ENCODE data around the gene PMPCA. TPM values are rescaled to one million over a fixed set of nuclear protein-coding genes. Genes with fewer than 3 reads are reported as not detected.

PMPCA gene
- polyA plus RNA-seq, 2 donors, result 32.0 to 38.6 TPM

DNA sequence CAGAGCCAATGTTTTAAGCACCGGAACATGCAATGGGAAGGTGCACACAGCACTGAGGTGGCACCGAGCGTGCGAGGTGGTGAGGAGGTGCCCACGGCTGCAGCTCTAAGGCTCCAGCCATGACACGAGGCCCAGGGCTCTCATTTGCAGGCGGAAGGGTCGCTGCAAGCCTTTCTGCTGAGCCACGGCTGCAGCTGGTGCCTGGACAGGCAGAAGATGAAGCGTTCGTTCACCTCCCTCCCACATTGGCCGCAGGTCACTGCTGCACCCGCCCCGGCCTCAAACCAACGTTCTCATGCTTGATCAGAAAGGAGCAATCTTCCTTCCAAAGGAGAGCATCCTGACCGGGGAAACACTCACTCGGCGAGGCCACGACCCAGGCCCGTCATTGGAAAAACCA lies 33.6 kb downstream of the PMPCA start:
- no peaks in the 10 kb centered on the region for H3K9me3 ChIP-seq (ENCODE audit: control insufficient read depth in 2 of 2, insufficient read depth in 1 of 2, low read depth in 1 of 2, low read length in 1 of 2)
- no peak overlapping the region for H3K4me3 ChIP-seq (ENCODE audit: low read depth in 1 of 2, low read length in 2 of 2)
- H3K27ac ChIP-seq (ENCODE audit: low read depth in 2 of 2, low read length in 1 of 2), result no peak overlapping the region
- 89 to 92% methylated on average over 20 of the region's 20 CpGs for WGBS, 2 donors
- peaks cover 28 to 57% of the 10 kb centered on the region in 2 donors for H3K36me3 ChIP-seq (ENCODE audit: control insufficient read depth in 2 of 2, insufficient read depth in 2 of 2, low read length in 1 of 2)
- no peaks in the 10 kb centered on the region for H3K27me3 ChIP-seq (ENCODE audit: control insufficient read depth in 1 of 2, insufficient read depth in 2 of 2, low read length in 2 of 2)
- peaks cover 0 to 5% of the 10 kb centered on the region in 2 donors for H3K4me1 ChIP-seq (ENCODE audit: control insufficient read depth in 2 of 2, insufficient read depth in 2 of 2, low read length in 1 of 2)

- Histone ChIP-seq H3K27me3 (ENCODE audit: control insufficient read depth in 1 of 2, insufficient read depth in 2 of 2, low read length in 2 of 2) (no peaks in the 10 kb centered on the region), H3K4me3 (ENCODE audit: low read depth in 1 of 2, low read length in 2 of 2) (no peak overlapping the region), H3K4me1 (ENCODE audit: control insufficient read depth in 2 of 2, insufficient read depth in 2 of 2, low read length in 1 of 2) (no peaks in the 10 kb centered on the region), H3K27ac (ENCODE audit: low read depth in 2 of 2, low read length in 1 of 2) (no peak overlapping the region), H3K9me3 (ENCODE audit: control insufficient read depth in 2 of 2, insufficient read depth in 1 of 2, low read depth in 1 of 2, low read length in 1 of 2) (no peaks in the 10 kb centered on the region), H3K36me3 (ENCODE audit: control insufficient read depth in 2 of 2, insufficient read depth in 2 of 2, low read length in 1 of 2) (peaks cover 32 to 69% of the 10 kb centered on the region in 2 donors)
- WGBS, 2 donors, result 83 to 89% methylated on average over 7 of the region's 7 CpGs
These were observed 35.3 kb downstream of the PMPCA start for GRCh38 chr9:136445799-136446198.

GRCh38 chr9:136447173-136447778 lies 36.8 kb downstream of the PMPCA start:
- Histone ChIP-seq H3K27ac (ENCODE audit: low read depth in 2 of 2, low read length in 1 of 2) (no peak overlapping the region), H3K9me3 (ENCODE audit: control insufficient read depth in 2 of 2, insufficient read depth in 1 of 2, low read depth in 1 of 2, low read length in 1 of 2) (no peaks in the 10 kb centered on the region), H3K4me1 (ENCODE audit: control insufficient read depth in 2 of 2, insufficient read depth in 2 of 2, low read length in 1 of 2) (no peaks in the 10 kb centered on the region), H3K27me3 (ENCODE audit: control insufficient read depth in 1 of 2, insufficient read depth in 2 of 2, low read length in 2 of 2) (no peaks in the 10 kb centered on the region), H3K36me3 (ENCODE audit: control insufficient read depth in 2 of 2, insufficient read depth in 2 of 2, low read length in 1 of 2) (peaks cover 28 to 66% of the 10 kb centered on the region in 2 donors), H3K4me3 (ENCODE audit: low read depth in 1 of 2, low read length in 2 of 2) (no peak overlapping the region)
- WGBS, 2 donors, result 92 to 95% methylated on average over 27 of the region's 27 CpGs

DNA sequence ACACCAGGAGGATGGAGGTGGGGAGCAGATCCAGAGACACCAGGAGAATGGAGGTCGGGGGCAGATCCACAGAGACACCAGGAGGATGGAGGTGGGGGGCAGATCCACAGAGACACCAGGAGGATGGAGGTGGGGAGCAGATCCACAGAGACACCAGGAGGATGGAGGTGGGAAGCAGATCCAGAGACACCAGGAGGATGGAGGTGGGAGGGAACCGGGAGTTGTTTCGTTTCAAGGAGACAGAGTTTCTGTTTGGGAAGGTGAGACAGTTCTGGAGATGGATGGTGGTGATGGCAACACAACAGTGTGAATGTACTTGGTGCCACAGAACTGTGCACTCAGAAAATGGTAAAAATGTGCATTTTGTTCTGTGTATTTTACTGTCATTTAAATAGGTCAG lies 38.2 kb downstream of the PMPCA start:
- no peaks in the 10 kb centered on the region for H3K27me3 ChIP-seq (ENCODE audit: control insufficient read depth in 1 of 2, insufficient read depth in 2 of 2, low read length in 2 of 2)
- no peak overlapping the region for H3K4me3 ChIP-seq (ENCODE audit: low read depth in 1 of 2, low read length in 2 of 2)
- H3K4me1 ChIP-seq (ENCODE audit: control insufficient read depth in 2 of 2, insufficient read depth in 2 of 2, low read length in 1 of 2), result no peaks in the 10 kb centered on the region
- H3K9me3 ChIP-seq (ENCODE audit: control insufficient read depth in 2 of 2, insufficient read depth in 1 of 2, low read depth in 1 of 2, low read length in 1 of 2), result no peaks in the 10 kb centered on the region
- WGBS, 2 donors, result 89 to 92% methylated on average over 3 of the region's 3 CpGs
- peaks cover 21 to 62% of the 10 kb centered on the region in 2 donors for H3K36me3 ChIP-seq (ENCODE audit: control insufficient read depth in 2 of 2, insufficient read depth in 2 of 2, low read length in 1 of 2)
- H3K27ac ChIP-seq (ENCODE audit: low read depth in 2 of 2, low read length in 1 of 2), result no peak overlapping the region

GRCh38 chr9:136451221-136451877 lies 40.9 kb downstream of the PMPCA start:
- 87 to 92% methylated on average over 26 of the region's 26 CpGs for WGBS, 2 donors
- H3K4me3 ChIP-seq (ENCODE audit: low read depth in 1 of 2, low read length in 2 of 2), result no peak overlapping the region
- no peaks in the 10 kb centered on the region for H3K9me3 ChIP-seq (ENCODE audit: control insufficient read depth in 2 of 2, insufficient read depth in 1 of 2, low read depth in 1 of 2, low read length in 1 of 2)
- no peaks in the 10 kb centered on the region for H3K27me3 ChIP-seq (ENCODE audit: control insufficient read depth in 1 of 2, insufficient read depth in 2 of 2, low read length in 2 of 2)
- H3K4me1 ChIP-seq (ENCODE audit: control insufficient read depth in 2 of 2, insufficient read depth in 2 of 2, low read length in 1 of 2), result no peaks in the 10 kb centered on the region
- H3K27ac ChIP-seq (ENCODE audit: low read depth in 2 of 2, low read length in 1 of 2), result no peak overlapping the region
- H3K36me3 ChIP-seq (ENCODE audit: control insufficient read depth in 2 of 2, insufficient read depth in 2 of 2, low read length in 1 of 2), result peaks cover 29 to 68% of the 10 kb centered on the region in 2 donors

DNA sequence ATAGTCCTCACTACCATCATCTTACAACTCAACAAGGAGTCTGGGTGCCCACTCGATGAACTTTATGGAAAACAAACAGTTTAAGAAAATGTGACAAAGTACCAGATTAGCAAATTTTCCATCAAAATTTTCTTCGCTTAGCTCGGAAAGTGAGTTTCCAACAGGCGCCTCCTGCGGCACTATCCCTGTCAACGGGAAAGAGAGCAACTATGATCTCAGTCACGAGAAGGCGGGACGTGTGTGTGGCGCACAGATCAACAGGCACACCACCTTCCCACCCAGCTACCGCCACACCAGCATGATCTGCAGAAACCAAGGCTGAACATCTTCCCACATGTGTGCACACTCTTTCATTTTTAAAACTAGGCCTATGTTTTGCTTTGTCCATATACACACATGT lies 42.9 kb downstream of the PMPCA start:
- Histone ChIP-seq H3K36me3 (ENCODE audit: control insufficient read depth in 2 of 2, insufficient read depth in 2 of 2, low read length in 1 of 2) (peaks cover 27 to 67% of the 10 kb centered on the region in 2 donors), H3K9me3 (ENCODE audit: control insufficient read depth in 2 of 2, insufficient read depth in 1 of 2, low read depth in 1 of 2, low read length in 1 of 2) (no peaks in the 10 kb centered on the region), H3K27me3 (ENCODE audit: control insufficient read depth in 1 of 2, insufficient read depth in 2 of 2, low read length in 2 of 2) (no peaks in the 10 kb centered on the region), H3K4me3 (ENCODE audit: low read depth in 1 of 2, low read length in 2 of 2) (no peak overlapping the region), H3K27ac (ENCODE audit: low read depth in 2 of 2, low read length in 1 of 2) (no peak overlapping the region), H3K4me1 (ENCODE audit: control insufficient read depth in 2 of 2, insufficient read depth in 2 of 2, low read length in 1 of 2) (no peaks in the 10 kb centered on the region)
- WGBS, 2 donors, result 93 to 94% methylated on average over 11 of the region's 11 CpGs

DNA sequence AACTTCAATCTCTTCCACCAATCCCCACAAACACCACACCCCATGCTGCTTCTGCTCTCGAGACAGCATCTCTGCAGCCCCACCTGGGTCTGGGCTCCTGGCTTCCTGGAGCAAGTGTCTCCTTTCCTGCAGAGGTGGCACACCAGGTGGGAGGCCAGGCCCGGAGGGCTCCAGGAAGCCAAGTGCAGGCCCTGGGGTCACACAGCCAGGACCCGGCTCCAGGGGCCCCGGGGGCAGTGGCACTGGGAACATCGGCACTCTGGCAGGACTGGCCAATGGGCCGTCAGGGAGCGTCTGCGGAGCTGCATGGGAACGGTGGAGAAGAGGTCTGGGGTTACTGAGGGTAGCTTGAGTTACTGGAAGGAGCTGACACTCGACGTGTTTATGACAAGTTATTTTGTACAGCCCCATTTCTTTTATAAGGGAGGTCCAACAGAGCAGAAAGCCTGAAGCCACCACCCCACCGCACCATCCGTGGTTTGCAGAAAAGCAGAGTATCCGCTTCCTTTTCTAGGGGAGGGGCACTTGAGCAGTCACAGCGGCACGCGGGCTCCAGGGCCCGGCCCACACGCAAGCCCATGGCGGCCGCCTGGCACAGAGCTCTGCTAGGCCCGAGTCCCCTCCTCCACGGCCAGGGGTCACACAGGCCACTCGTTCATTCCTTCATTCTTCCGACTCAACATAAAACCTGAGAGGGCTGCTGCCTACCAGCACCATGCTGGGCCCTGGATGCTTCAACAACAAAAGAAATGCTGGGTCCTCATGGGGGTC lies 43.8 kb downstream of the PMPCA start:
- H3K4me1 ChIP-seq (ENCODE audit: control insufficient read depth in 2 of 2, insufficient read depth in 2 of 2, low read length in 1 of 2), result no peaks in the 10 kb centered on the region
- WGBS, 2 donors, result 90 to 92% methylated on average over 25 of the region's 25 CpGs
- H3K27me3 ChIP-seq (ENCODE audit: control insufficient read depth in 1 of 2, insufficient read depth in 2 of 2, low read length in 2 of 2), result no peaks in the 10 kb centered on the region
- H3K9me3 ChIP-seq (ENCODE audit: control insufficient read depth in 2 of 2, insufficient read depth in 1 of 2, low read depth in 1 of 2, low read length in 1 of 2), result no peaks in the 10 kb centered on the region
- no peak overlapping the region for H3K27ac ChIP-seq (ENCODE audit: low read depth in 2 of 2, low read length in 1 of 2)
- H3K4me3 ChIP-seq (ENCODE audit: low read depth in 1 of 2, low read length in 2 of 2), result no peak overlapping the region
- H3K36me3 ChIP-seq (ENCODE audit: control insufficient read depth in 2 of 2, insufficient read depth in 2 of 2, low read length in 1 of 2), result peaks cover 27 to 62% of the 10 kb centered on the region in 2 donors

- peaks cover 31 to 64% of the 10 kb centered on the region in 2 donors for H3K36me3 ChIP-seq (ENCODE audit: control insufficient read depth in 2 of 2, insufficient read depth in 2 of 2, low read length in 1 of 2)
- H3K9me3 ChIP-seq (ENCODE audit: control insufficient read depth in 2 of 2, insufficient read depth in 1 of 2, low read depth in 1 of 2, low read length in 1 of 2), result no peaks in the 10 kb centered on the region
- 91 to 93% methylated on average over 43 of the region's 43 CpGs for WGBS, 2 donors
These were observed 44.9 kb downstream of the PMPCA start for GRCh38 chr9:136455043-136456002.

DNA sequence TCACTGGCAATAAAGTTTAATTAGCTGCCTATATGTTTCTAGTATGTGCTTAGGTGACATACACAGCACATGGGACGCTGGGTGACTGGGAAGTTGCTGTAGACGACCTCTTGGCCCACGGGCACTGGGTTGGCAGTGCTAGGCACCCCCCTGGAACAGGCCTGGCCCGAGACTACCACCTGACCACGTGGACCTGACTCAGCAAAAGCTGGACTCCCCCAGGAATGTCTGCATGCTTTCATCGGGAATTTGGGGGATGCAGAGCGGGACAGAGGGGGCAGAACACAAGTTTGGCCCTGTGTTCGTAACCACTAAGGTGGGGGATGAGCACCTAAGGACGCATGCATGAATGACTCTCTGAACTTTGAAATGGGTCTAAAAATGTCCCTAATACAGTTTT lies 45.8 kb downstream of the PMPCA start:
- Histone ChIP-seq H3K4me3 (ENCODE audit: low read depth in 1 of 2, low read length in 2 of 2) (no peak overlapping the region), H3K4me1 (ENCODE audit: control insufficient read depth in 2 of 2, insufficient read depth in 2 of 2, low read length in 1 of 2) (no peaks in the 10 kb centered on the region), H3K36me3 (ENCODE audit: control insufficient read depth in 2 of 2, insufficient read depth in 2 of 2, low read length in 1 of 2) (peaks cover 27 to 59% of the 10 kb centered on the region in 2 donors), H3K27ac (ENCODE audit: low read depth in 2 of 2, low read length in 1 of 2) (no peak overlapping the region), H3K9me3 (ENCODE audit: control insufficient read depth in 2 of 2, insufficient read depth in 1 of 2, low read depth in 1 of 2, low read length in 1 of 2) (no peaks in the 10 kb centered on the region), H3K27me3 (ENCODE audit: control insufficient read depth in 1 of 2, insufficient read depth in 2 of 2, low read length in 2 of 2) (no peaks in the 10 kb centered on the region)
- WGBS, 2 donors, result 87 to 89% methylated on average over 9 of the region's 9 CpGs

More at GRCh38 chr9:136455043-136456002, 44.9 kb downstream of the PMPCA start:
- H3K4me3 ChIP-seq (ENCODE audit: low read depth in 1 of 2, low read length in 2 of 2), result no peak overlapping the region
- H3K4me1 ChIP-seq (ENCODE audit: control insufficient read depth in 2 of 2, insufficient read depth in 2 of 2, low read length in 1 of 2), result no peaks in the 10 kb centered on the region
- no peaks in the 10 kb centered on the region for H3K27me3 ChIP-seq (ENCODE audit: control insufficient read depth in 1 of 2, insufficient read depth in 2 of 2, low read length in 2 of 2)
- H3K27ac ChIP-seq (ENCODE audit: low read depth in 2 of 2, low read length in 1 of 2), result no peak overlapping the region

Data from esophagus (tissue), 2 donors.